Sigmoid colon (tissue), 4 donors: ENCODE measurements around the gene ST6GALNAC4.

Experiments used
- CTCF ChIP-seq, 4 experiments: fragments of 450-650 bp in 3 of 4; fragments of 200-600 bp in 1 of 4; IDR thresholded peaks; one replicate each; pipeline ENCODE4 v1.5.1; 2016 to 2019; ENCODE audit warnings: antibody characterized with exemption in 4 of 4, mild to moderate bottlenecking in 3 of 4, moderate library complexity in 2 of 4
- EP300 ChIP-seq, 4 donors: sonication (generic); formaldehyde crosslinking; IDR thresholded peaks; one replicate each; pipeline ENCODE4 v1.6.1; 2017; ENCODE audit warnings: antibody characterized with exemption in 4 of 4
- POLR2AphosphoS5 ChIP-seq, 4 donors: sonication (generic); formaldehyde crosslinking; IDR thresholded peaks; one replicate each; pipeline ENCODE4 v1.6.1; 2017; ENCODE audit warnings: antibody characterized with exemption in 4 of 4

- TF ChIP-seq POLR2AphosphoS5 (IDR thresholded peaks at IDR 0.05) (no peak), CTCF (IDR thresholded peaks at IDR 0.05) (no peak), EP300 (IDR thresholded peaks at IDR 0.05) (no peak)
Measured at GRCh38 chr9:127870887-127871286, 46.0 kb downstream of the ST6GALNAC4 start.
